PFSK-1 (cell line): ENCODE measurements around the gene WDFY3.

ENCODE experiments used
- FOXP2 ChIP-seq: optimal IDR thresholded peaks from 2 replicates; pipeline ENCODE3; 2011; ENCODE audit warnings: borderline replicate concordance, control low read depth, inconsistent platforms; ENCODE audit not compliant: insufficient read depth; ENCODE audit errors: extremely low read length, extremely low read depth
- POLR2AphosphoS5 ChIP-seq: IDR thresholded peaks from 2 replicates; pipeline ENCODE4 v1.6.1; 2012; ENCODE audit warnings: low read depth, mild to moderate bottlenecking, control low read depth, low read length, moderate library complexity
- REST ChIP-seq, 2 experiments: IDR thresholded peaks; 2 replicates each; pipeline versions ENCODE4 v1.6.1 to v1.8.0; 2011 to 2012; ENCODE audit warnings: low read depth in 2 of 2, low read length in 2 of 2, control low read depth in 1 of 2, inconsistent platforms in 1 of 2, mild to moderate bottlenecking in 1 of 2, moderate library complexity in 1 of 2; ENCODE audit not compliant: insufficient read depth in 1 of 2
- SIN3A ChIP-seq: IDR thresholded peaks from 2 replicates; pipeline ENCODE4 v1.6.1; 2012; ENCODE audit warnings: mild to moderate bottlenecking, low read length, moderate library complexity, borderline replicate concordance; ENCODE audit not compliant: insufficient read depth
- TAF1 ChIP-seq: IDR thresholded peaks from 2 replicates; pipeline ENCODE4 v1.6.1; 2012; ENCODE audit warnings: low read length, control low read depth, borderline replicate concordance; ENCODE audit not compliant: insufficient read depth

WDFY3 gene

GRCh38 chr4:84925558-84925957 lies 40.9 kb downstream of the WDFY3 start:
- TF ChIP-seq REST (IDR thresholded peaks at IDR 0.05; ENCODE audit: insufficient read depth in 1 of 2, low read depth in 2 of 2, low read length in 2 of 2) (no peak), FOXP2 (no peak), TAF1 (no peak), SIN3A (no peak), POLR2AphosphoS5 (no peak)

GRCh38 chr4:84924434-84924833 lies 42.1 kb downstream of the WDFY3 start:
- TF ChIP-seq SIN3A (no peak), FOXP2 (no peak)

- TF ChIP-seq REST (IDR thresholded peaks at IDR 0.05; ENCODE audit: insufficient read depth in 1 of 2, low read depth in 2 of 2, low read length in 2 of 2): no peak
- TF ChIP-seq TAF1: no peak
- no peak for TF ChIP-seq SIN3A
- no peak for TF ChIP-seq POLR2AphosphoS5
These were observed 45.9 kb downstream of the WDFY3 start for GRCh38 chr4:84920617-84921016.

GRCh38 chr4:84917869-84918600 lies 48.5 kb downstream of the WDFY3 start:
- no peak for TF ChIP-seq TAF1
- TF ChIP-seq FOXP2: no peak
- no peak for TF ChIP-seq SIN3A
- TF ChIP-seq POLR2AphosphoS5: no peak

GRCh38 chr4:84917086-84917821 lies 49.2 kb downstream of the WDFY3 start:
- no peak for TF ChIP-seq REST (IDR thresholded peaks at IDR 0.05; ENCODE audit: insufficient read depth in 1 of 2, low read depth in 2 of 2, low read length in 2 of 2)
- TF ChIP-seq FOXP2: no peak
- TF ChIP-seq POLR2AphosphoS5: no peak
- no peak for TF ChIP-seq TAF1
- TF ChIP-seq SIN3A: no peak

- no peak for TF ChIP-seq SIN3A
- no peak for TF ChIP-seq REST (IDR thresholded peaks at IDR 0.05; ENCODE audit: insufficient read depth in 1 of 2, low read depth in 2 of 2, low read length in 2 of 2)
- TF ChIP-seq FOXP2: no peak
- no peak for TF ChIP-seq TAF1
- no peak for TF ChIP-seq POLR2AphosphoS5
These were observed 50.3 kb downstream of the WDFY3 start for GRCh38 chr4:84916227-84916626.
